Activated CD8-positive, alpha-beta memory T cell treated with anti-CD3 and anti-CD28 coated beads for 1 hour (primary cell): ENCODE results near the gene XPNPEP1.

Experiments used
- DNase-seq, 2 donors: peaks; one replicate each; pipeline ENCODE4 v3.0.0-alpha.2; 2020; ENCODE audit warnings: low read depth in 1 of 2; ENCODE audit errors: extremely low read depth in 1 of 2

XPNPEP1 gene

GRCh38 chr10:109952526-109952925 lies 29.2 kb upstream of the XPNPEP1 start:
- DNase-seq, result no peak

- no peak for DNase-seq
These were observed 24.0 kb upstream of the XPNPEP1 start for GRCh38 chr10:109947111-109947920.

- DNase-seq, result no peak
These were observed 23.4 kb upstream of the XPNPEP1 start for GRCh38 chr10:109946680-109947079.

GRCh38 chr10:109945473-109946177 lies 22.3 kb upstream of the XPNPEP1 start:
- DNase-seq, result no peak

GRCh38 chr10:109944613-109945012 lies 21.3 kb upstream of the XPNPEP1 start:
- no peak for DNase-seq

- no peak for DNase-seq
These were observed 18.0 kb upstream of the XPNPEP1 start for GRCh38 chr10:109941236-109941862.

- no peak for DNase-seq
These were observed 17.2 kb upstream of the XPNPEP1 start for GRCh38 chr10:109940553-109940952.

GRCh38 chr10:109940117-109940516 lies 16.8 kb upstream of the XPNPEP1 start:
- no peak for DNase-seq

GRCh38 chr10:109939315-109939961 lies 16.1 kb upstream of the XPNPEP1 start:
- no peak for DNase-seq

GRCh38 chr10:109937460-109938065 lies 14.3 kb upstream of the XPNPEP1 start:
- DNase-seq, result no peak

GRCh38 chr10:109934958-109935793 lies 11.9 kb upstream of the XPNPEP1 start:
- DNase-seq, result no peak

GRCh38 chr10:109933984-109934565 lies 10.8 kb upstream of the XPNPEP1 start:
- no peak for DNase-seq

GRCh38 chr10:109932968-109933367 lies 9.7 kb upstream of the XPNPEP1 start:
- DNase-seq, result no peak

GRCh38 chr10:109932391-109932790 lies 9.1 kb upstream of the XPNPEP1 start:
- DNase-seq, result no peak

- no peak for DNase-seq
These were observed 7.9 kb upstream of the XPNPEP1 start for GRCh38 chr10:109931163-109931562.

- DNase-seq, result no peak
These were observed 6.3 kb upstream of the XPNPEP1 start for GRCh38 chr10:109929501-109930219.

- no peak for DNase-seq
These were observed 5.2 kb upstream of the XPNPEP1 start for GRCh38 chr10:109928475-109928891.

GRCh38 chr10:109926825-109927224 lies 3.5 kb upstream of the XPNPEP1 start:
- DNase-seq, result no peak
